Myometrial cell (primary cell): ENCODE measurements around the gene AZI2. TPM values are rescaled to one million over a fixed set of nuclear protein-coding genes. Genes with fewer than 3 reads are reported as not detected.

ENCODE experiments used
- total RNA-seq: library from RNA; depleted of rRNA; stranded (reverse); fragments of >200 nt; gene quantifications from 2 replicates; pipeline ENCODE4 v1.2.3, GENCODE V29; 2015

AZI2 gene
- total RNA-seq: 51.2 and 75.2 TPM in 2 replicates

DNA sequence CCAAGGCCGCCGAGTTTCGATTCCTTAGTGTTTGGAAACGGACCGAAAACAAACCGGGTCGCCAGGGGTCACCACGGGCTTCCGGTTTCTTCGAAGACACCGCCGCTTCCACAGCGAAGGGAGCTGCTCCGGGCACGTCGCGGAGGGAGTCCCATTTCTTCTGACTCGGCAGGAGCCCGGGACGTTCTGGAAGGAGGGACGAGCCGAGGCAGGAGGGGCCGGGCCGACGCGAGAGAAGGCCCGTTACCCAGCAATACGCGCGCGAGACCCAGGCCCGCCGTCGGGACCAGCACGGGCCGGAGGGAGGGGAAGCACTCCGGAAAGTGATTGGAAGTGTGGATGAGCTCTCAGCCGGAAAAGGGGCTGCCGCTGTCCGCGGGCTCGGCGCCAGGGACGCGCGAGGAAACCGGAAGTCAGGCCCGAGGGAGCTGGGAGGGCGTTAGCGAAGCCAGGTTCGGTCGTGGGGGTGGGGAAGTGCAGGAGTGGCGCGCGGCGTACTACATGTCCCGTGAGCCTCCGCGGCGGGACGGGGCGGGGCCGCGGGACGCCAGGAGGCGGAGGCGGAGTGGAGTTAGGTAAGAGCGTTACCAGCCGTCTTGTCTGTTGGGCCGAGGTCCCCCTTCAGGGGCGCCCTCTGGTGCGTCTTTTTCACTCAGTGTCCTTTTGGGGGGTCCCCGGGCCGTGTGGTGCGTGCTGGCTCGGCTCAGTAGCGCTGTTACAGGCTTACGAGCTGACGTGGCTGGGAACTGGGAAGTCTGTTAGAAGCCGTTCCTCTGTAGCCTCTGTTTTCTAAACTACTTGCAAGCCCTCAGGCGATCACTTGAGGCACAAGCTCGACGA is at the start of gene AZI2, which contains the start of gene ZCWPW2:
TSS of gene AZI2 (minus strand) at position 196 of the 840 bp plus-strand sequence. CDS start 8,207 bp downstream, outside the sequence.
TSS of gene ZCWPW2 (plus strand) at position 93 of the 840 bp plus-strand sequence. CDS start 64,348 bp downstream, outside the sequence.

Other genes starting within 250 kb of the AZI2 start
- 21.6 and 24.1 TPM in 2 replicates for gene CMC1, start 107.2 kb downstream of the AZI2 start, total RNA-seq
- not detected in 2 replicates for gene ZCWPW2, start 103 bp downstream of the AZI2 start, total RNA-seq